A172 (cell line): Measurements from ENCODE around the gene USP25. TPM values are rescaled to one million over a fixed set of nuclear protein-coding genes. Genes with fewer than 3 reads are reported as not detected.

ENCODE experiments used
- DNase-seq: peaks from one replicate; pipeline ENCODE4 v3.0.0-alpha.2; 2015; ENCODE audit warnings: low spot score
- total RNA-seq: library from RNA; depleted of rRNA; stranded (reverse); fragments of >200 nt; shearing (Covaris generic); gene quantifications from 2 replicates; pipeline ENCODE4 v1.2.3, GENCODE V29; 2014

Gene USP25
- total RNA-seq, 1 experiment from 2014 or later = 34.1 TPM

DNA sequence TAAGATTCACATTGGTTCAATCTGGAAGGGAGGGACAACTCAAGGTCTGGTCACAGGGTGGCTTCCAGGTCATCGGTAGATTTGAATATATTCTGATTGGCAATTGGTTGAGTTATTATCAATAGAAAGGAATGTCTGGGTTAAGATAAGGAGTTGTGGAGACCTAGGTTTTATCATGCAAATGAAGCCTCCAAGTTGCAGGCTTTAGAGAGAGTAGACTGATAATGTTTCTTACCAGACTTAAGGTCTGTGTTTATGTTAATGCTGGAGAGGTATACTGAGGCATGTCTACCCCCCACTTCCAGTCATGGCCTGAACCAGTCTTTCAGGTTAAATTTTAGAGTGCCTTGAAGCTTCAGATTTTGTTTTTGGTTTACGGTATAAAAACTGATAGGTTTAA is 29.7 kb downstream of the USP25 start:
- DNase-seq = no peak

GRCh38 chr21:15761507-15762100 is 31.8 kb downstream of the USP25 start:
- DNase-seq = no peak

DNA sequence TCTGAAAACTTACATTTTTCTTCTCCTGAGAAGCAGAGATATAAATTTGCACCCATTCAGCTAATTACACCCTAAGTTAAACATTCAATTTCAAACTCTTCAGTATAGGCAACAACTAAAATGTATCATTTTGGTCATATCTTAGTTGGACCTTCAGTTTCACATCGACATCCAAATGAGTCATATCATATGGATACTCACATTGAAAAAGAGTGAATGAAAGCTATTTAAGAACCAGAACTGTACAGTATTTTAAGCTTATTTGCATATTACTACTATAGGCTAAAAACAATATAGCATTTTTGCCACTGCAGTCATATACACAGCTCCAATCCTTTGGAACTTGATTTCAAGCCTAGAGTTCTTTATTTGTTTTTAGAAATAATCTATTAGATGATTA is 33.6 kb downstream of the USP25 start:
- no peak for DNase-seq

DNA sequence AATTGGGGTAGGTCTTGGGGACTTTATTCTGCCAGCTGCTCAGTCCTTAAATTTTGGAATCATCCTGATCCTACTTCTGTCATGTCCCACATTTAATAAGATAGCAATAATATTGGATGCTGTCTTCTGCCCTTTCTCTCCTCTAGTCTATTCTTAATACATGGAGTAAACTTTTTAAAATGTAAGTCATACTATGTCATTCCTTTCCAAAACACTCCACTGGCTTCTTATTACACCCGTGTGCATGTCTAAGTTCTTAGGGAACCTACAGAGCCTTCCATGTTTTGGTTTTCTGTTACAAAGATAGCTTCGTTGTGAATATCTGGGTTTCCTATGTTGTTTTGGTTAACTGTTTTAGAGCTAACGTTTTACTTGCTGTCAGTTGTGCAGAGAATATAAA is 35.1 kb downstream of the USP25 start:
- DNase-seq = no peak

DNA sequence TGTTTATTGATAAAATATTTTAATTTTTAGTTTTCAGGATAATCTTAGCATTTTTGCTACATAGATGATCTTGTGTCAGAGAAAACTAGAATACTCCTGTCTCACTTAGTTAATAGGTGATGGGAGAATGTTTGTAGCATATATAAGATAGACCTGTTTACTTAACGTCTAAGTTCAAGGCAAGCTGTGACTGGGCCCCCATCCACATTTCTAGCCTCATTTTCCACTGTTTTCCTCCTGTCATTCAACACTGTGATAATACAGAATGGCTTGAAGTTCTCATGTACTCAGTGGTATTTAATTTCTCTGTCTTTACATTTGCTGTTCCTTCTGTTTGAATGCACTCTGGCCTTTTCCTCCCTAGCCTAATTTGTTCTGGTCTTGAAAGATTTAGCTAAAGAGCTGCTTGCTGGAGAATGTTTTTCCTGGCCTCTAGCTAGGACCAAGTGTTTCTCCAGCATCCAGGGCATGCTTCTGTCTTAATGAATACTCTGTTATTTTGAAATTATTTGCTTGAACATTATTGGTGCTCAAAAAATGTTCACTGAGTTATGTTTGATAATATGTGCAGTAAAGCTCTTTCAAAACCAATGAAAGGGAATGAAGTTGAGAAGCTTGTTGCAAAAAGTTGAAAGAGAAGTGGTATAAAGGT is 37.3 kb downstream of the USP25 start:
- DNase-seq = no peak

DNA sequence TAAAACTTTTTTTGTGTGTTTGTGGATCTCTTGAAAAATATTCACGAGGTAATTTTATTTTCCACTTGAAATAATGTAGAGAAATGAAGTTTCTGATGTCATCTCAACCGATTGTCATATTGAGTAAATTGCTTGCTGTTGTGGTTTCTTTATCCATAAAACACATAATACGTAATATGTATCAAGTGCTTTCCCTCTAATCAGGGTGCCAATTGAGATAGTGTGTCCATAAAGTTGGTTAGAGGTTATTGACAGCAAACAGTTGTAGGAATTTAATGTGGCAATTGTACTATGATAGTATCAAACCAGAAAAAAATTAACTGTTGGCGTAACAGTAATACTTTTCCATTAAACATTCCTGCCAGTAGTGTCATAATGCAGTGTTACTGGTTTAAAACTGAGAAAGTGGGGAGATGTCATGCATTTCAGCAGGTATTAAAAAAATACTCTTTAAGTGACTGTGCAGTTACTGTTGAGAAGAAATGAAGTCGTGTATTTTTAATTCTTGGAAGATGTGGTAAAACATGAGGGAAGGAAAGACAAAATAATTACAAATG is 38.3 kb downstream of the USP25 start:
- DNase-seq = no peak

DNA sequence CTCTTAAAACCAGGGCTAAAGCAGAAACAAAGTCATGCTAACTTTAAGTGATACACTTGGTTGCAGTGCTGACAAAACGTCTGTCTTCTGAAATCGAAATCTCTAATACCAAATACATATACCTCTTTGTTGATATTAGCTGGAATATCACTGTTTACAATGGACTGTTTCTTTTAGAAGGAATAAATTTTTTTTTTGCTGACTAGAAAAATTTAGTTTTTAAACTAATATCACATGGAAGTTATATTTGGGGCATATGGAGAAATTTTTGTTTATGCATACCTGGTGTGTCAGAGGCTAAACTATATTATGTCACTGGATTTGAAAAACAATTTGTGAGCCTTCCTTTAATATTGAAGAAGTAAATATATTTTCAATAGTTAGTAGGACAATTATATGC is 39.1 kb downstream of the USP25 start:
- no peak for DNase-seq

DNA sequence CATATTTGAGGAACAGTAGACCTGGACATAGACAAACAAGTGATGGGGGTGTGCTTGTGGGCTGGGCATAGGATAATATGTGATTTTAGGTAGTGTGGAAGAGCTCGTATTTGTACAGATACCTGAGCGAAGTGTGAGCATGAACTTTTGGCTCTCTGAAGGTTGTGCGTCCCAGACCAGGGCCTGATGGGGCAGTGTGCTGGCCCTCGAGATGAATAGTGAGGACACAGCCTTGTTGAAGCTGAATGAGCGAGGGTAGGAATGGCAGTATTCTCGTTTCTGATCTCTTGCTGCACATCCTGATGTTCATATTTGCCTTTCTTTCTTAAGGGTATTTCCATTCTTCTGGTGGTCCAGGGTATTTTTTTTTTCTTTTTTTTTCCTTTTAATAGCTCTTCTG is 41.5 kb downstream of the USP25 start:
- DNase-seq = no peak

DNA sequence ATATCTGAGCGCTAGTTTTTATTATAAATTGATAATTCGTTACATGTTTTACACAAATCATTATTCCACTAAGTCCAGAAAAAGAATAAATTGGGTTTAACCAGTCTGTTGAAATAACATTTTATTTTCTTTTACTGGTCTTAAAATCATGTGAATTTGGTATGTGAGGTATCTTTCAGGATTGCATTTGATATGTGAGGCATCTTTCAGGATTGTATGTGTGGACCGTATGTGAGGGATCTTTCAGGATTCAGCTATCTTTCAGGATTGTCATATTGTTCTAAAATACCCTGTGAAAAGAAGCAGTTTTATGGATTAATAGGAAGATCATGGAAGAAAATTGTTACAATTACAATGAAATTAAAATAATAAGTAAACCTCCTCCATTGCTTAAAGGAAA is 42.9 kb downstream of the USP25 start:
- no peak for DNase-seq

- DNase-seq = no peak
These were observed 44.8 kb downstream of the USP25 start for GRCh38 chr21:15774590-15774989.

DNA sequence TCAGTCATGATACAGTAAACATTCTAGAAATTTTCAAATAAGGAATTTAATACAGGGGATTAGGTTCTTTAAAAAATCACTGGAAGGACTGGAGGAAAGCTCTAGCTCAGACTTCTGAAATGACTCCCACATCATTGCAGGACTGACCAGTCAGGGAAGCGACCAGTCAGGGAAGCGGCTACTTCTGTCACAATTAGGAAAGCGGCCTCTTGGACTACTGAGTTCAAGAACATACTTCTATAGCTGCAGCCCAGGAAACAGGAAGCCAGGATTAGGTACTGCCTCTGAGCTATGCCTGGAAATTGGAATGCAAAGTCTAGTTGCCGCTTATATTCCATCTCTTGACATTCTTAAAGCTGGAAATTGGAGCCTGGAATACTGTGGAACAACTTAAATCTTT is 45.5 kb downstream of the USP25 start:
- no peak for DNase-seq

DNA sequence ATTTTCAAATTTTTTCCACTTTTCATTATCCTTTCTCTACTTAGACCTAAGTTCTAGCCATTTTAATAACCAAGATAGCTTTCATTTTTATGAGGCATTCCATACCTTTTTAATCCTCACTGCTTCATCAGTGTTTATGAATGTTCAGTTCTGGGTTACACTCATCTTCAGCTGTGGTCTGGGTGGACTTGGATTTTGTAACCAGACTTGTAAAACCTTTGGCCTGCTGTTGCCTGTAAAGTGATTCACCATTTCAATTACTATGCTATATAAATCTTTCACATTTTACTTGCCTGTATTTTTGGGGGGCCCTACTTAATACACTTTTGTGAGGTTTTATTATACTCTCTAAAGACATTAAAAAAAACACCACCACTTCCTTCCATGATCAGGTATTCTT is 46.2 kb downstream of the USP25 start:
- DNase-seq = peak; percentile 65

DNA sequence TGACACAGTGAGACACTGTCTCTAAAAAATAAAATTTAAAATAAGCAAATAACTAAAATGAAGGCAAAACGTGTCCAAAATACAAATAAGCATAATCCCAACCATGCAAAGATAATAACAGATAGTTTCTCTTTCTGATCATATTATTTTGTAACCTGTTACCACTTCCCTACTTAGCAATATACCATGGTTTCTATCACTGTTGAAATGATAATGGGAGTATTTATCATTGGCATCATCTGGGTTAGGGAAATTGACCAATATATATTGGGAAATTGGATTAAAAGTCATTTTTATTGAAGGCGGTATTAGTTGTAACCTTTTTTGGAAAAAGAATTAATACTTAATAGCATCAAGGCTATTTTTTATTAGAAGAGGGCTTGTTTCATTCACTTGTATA is 47.0 kb downstream of the USP25 start:
- no peak for DNase-seq

DNA sequence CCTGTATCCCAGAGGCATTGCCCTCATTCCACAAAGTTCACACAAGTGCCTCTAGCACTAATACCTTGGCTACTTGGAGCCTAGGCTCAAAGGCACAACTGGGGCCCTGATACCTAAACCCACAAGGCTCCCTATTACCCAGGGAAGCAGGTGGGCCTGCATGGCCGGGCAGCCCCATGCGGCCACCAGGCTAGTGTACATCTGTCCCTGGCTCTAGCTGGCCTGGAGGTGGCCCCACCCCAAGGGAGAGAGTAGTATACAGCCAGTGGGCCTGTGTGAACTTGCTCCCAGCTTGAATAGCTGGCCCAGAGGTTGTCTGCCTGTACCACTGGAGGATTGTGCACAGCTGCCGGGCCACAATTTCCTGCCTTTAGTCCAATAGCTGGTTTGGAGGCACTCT is 52.2 kb downstream of the USP25 start:
- DNase-seq = no peak

DNA sequence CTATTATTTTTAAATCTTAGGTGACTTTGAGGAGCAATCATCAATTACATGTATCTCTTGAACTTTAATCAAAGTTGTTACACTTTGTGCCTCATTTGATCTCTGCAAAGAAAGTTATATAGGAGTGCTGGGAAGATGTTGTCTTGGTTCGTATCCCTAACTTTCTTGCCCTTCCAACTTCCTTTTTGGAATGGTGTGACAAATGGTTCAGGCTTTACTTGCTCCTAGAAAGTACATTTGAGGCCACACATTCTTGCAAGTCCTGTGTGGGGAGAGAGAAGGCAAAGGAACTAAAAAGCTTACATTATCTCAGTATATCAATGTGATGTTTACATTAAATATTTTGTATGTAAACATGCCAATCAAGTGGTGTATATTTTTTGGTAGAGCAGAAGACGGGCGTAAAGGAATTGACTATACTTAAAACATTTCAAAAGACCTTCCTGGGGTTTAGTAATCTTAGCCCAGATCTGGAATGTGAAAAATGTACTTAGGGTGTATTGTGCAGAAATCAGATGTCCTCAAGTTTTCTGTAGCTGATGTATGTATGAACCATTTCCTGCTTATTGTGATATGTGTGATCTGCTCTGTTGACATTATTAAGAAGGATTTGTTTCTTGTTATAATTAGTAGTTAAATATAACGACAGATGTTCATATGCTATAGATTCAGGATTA is 59.2 kb downstream of the USP25 start:
- DNase-seq = peak; percentile 3

DNA sequence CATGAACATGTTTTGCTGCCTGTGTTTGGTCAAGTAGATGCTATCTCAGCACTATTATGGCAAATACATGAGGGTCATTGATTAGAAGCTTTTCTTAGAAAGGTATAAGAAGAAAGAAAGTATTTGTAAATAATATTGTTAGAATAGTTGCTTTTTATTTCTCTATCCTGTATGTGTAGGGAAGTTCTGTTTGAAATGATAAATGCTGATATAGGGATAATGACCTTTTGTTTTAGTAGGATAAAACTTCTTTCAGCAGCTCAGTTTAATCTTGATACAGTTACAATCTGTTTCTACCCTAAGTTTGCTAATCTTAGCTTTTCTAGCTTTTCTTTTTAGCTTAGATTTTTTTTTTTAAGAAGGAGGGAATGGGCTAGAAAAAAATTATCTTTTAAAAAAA is 63.3 kb downstream of the USP25 start:
- DNase-seq = no peak

DNA sequence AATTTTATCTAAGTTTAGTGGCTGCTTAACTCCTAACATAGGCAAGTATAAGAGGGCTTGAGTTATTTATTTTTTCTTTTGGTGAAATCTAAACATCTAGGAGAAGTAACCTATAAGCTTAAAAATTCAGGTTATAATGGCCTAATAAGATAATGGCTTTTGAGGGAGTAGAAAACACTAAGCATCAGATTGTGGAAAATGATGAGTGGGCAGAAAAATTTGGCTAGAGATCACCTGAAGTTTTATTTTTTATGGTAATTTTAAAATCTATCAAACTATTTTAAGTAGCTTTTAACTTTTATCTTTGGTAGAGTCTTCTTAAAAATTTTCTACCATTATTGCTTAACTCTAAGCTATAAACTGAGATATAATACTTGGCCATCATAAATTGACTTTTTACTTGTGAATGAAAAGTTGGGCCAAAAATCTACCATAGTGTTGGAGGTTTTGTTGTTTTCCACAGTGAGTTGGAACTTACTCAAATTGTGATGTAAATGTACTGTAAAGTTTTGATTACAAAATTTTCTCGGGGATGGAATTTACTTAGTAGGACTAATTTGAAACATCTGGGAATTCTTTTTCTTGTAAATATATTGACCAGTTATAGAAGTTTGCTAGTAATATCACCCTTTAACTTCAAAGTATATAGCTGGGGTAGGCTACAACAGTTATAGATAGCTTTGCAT is 63.9 kb downstream of the USP25 start:
- DNase-seq = no peak

DNA sequence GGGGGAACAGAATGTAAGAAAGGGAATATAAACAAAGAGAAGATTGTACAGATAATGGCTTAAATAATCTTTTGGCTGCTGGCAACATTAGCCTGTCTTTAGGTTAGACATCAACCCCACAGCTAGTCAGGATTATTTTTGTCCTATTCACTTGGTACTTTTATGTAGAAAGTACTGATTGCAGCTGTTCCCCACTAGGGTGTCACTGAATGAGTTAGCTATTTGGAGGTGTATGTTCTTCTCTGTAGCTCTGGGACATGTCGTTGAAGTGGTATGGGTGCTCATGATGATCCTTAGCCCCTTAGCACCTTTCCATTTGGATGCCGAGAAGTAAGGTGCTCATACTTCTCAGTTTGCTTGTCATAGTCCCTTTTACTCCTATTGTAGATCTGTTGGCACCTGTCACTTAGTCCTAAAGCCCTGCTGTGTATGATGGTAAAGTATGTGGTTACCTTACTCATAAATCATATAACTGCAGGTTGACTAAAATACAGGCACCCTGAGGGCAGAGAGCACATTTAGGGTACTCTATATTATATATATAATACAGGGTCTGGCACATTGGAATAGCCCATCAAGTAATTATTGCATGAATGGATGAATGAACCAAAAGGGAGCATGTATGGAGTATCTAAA is 64.6 kb downstream of the USP25 start:
- DNase-seq = no peak

DNA sequence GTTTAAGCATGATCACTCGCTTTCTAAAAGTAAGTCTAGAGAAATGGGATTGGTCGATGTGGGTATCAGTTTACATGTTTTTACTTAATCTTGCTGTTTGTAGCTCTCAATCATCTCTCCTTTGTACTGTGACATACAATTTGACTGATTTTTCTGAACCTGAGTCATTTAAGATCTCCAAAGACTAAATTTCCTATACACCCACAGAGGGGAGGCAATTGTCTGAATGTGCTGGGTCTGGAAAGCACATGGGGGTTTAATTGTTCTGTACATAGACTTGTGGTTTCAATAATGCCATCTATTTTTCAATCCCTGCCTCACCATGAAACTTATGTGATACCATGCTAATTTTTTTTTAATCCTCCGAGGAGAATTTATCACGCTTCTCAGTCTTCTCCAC is 65.8 kb downstream of the USP25 start:
- DNase-seq = no peak

DNA sequence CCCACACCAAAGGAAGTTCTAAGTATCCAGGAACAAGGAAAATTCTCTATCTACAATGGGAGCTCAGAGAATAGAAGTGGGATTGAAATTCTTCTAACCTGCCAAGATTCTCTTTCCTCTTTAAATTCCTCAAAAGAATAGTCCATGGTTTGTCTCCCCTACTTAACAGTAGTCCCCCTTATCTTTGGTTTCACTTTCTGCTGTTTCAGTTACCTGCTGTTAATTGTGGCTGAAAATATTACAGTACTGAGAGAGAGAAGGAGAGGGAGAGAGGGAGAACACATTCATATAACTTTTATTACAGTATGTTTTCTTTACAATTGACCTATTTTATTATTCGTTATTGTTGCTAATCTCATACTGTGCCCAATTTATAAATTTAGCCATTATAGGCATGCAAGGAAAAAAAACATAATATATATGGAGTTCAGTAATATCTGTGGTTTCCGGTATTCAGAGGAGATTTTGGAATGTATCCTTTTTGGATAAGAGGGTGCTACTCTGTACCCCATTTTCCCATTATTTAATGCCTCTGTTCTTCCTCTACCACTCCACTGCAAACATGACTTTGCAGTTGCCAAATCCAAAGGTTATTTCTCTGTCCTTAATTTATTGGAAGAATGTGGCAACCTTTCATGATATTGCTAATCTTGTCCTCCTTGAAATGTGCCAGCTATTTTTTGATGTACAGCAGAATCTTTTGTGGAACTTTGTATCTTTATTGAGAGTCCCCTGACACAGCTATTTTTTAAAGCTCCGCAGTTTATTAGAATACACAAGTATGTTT is 68.0 kb downstream of the USP25 start:
- no peak for DNase-seq

DNA sequence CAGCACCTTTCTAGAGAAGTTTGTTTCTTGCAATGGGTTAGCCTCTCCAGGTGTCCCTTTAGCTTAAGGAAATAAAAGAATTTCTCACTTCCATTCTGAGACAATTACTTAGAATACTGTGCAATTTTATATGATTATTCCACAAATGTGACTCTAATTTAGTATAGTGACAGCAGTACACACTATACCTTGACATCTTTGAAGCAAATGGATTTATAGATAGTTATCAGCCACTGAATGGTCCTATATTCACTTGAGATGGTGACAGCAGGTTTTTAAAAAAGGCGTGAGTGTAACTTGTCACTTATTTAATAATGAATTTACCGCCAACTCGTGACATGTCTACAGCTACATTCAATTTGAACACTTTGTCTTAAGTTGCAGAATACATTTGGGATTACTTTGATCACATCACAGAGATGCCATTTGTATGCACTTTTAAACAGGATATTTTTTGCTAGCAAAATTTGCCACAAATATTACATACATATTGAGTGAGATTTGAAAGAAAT is 71.6 kb downstream of the USP25 start:
- no peak for DNase-seq
